Breast epithelium (tissue), 3 donors: Measurements from ENCODE around the gene SLC25A46.

Experiments used
- CTCF ChIP-seq, 3 donors: fragments of 450-650 bp; IDR thresholded peaks; one replicate each; pipeline ENCODE4 v1.5.1; 2016 to 2017; ENCODE audit warnings: antibody characterized with exemption in 3 of 3, mild to moderate bottlenecking in 3 of 3, moderate library complexity in 3 of 3
- POLR2AphosphoS5 ChIP-seq, 3 donors: sonication (generic); formaldehyde crosslinking; IDR thresholded peaks; one replicate each; pipeline ENCODE4 v1.6.1; 2017; ENCODE audit warnings: antibody characterized with exemption in 3 of 3

DNA sequence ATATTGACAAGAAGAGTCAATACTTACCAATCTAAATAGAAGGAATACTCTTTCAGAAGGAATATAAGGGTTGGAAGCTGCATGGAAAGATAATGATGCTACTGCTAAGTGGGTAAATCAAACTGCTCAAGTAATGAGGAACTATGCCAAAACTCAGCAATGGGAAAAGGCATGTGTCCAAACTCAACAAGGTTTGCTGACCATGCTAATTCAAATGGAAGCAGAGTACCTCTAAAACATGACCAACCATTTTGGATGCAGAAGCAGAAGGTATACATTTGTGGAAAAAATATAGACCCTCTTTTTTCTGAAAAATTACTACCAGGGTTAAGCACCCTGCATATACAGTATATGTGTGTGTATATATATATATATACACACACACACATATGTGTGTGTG lies 33.5 kb upstream of the SLC25A46 start:
- TF ChIP-seq CTCF (IDR thresholded peaks at IDR 0.05), result no peak
- no peak for TF ChIP-seq POLR2AphosphoS5 (IDR thresholded peaks at IDR 0.05)
